ENCODE data around the gene SLC34A1. TPM values are rescaled to one million over a fixed set of nuclear protein-coding genes. Genes with fewer than 3 reads are reported as not detected.

The SLC34A1 gene
- total and polyA plus RNA-seq, 2 of the 4 experiments (the other 2 are of a cell fraction) = not detected

- ATAC-seq (ENCODE audit: low read depth) (no peak), DNase-seq (no peak)
- no peaks in the 10 kb centered on the region for H3K79me1 ChIP-seq (ENCODE audit: low read depth in 1 of 2, low read length in 2 of 2)
- no peak overlapping the region for H2BK20ac ChIP-seq (ENCODE audit: low read depth, low read length)
- no peak overlapping the region for H3K56ac ChIP-seq (ENCODE audit: extremely low read depth, insufficient read depth, low read length)
- H4K5ac ChIP-seq (ENCODE audit: low read depth, low read length) = no peak overlapping the region
- WGBS, 2 experiments (ENCODE audit: extremely low coverage in 2 of 2, insufficient read length in 1 of 2) = 100% methylated on average over 2 of the region's 6 CpGs; no CpG with 5 or more reads in 1 of the 2 experiments
- H3K4me3 ChIP-seq (ENCODE audit: insufficient read depth, low read depth, low read length) = no peak overlapping the region
- H3K4ac ChIP-seq (ENCODE audit: low read depth, low read length) = no peak overlapping the region
- no peak overlapping the region for H2BK120ac ChIP-seq (ENCODE audit: low read depth, low read length)
- ChIA-PET POLR2A (ENCODE audit: unreplicated experiment) (no interaction called here), CTCF (interaction anchor here (0.6 kb wide), 1 partner anchor 8 kb away, joined by 9 read pairs; no protein-coding TSS in a partner anchor)
- H3K27ac ChIP-seq (ENCODE audit: insufficient read depth, low read length) = no peak overlapping the region
- no peak overlapping the region for H4K8ac ChIP-seq (ENCODE audit: low read depth in 2 of 2, low read length in 2 of 2)
- BruUV-seq (replicated peaks) = no TSS peak
- no peaks in the 10 kb centered on the region for H3K9me3 ChIP-seq (ENCODE audit: control insufficient read depth, insufficient read depth, low read length)
- H3K27me3 ChIP-seq (ENCODE audit: control insufficient read depth, insufficient read depth, low read length) = peaks cover 6% of the 10 kb centered on the region; the same call in 1 of the 2 replicates
- H4K91ac ChIP-seq (ENCODE audit: insufficient read depth, low read depth, low read length) = no peak overlapping the region
- no peaks in the 10 kb centered on the region for H3K9me1 ChIP-seq (ENCODE audit: insufficient read depth, low read length)
- no peak overlapping the region; the same call in 1 of the 2 replicates for H2AK5ac ChIP-seq (ENCODE audit: low read depth, low read length)
- no peak overlapping the region for H3K4me2 ChIP-seq (ENCODE audit: low read depth, low read length)
- no peak overlapping the region for H2AK9ac ChIP-seq (replicated peaks; ENCODE audit: low read depth, low read length, poor library complexity)
- intact Hi-C loops (cut with micrococcal nuclease) (no loop called here), in situ Hi-C loops (cut with MboI; ENCODE audit: low sequenced_read_pairs) (no loop called here), dilution Hi-C loops (cut with HindIII; ENCODE audit: low sequenced_read_pairs, unreplicated experiment) (no loop called here)
- no peak overlapping the region for H3K18ac ChIP-seq (ENCODE audit: low read depth, low read length)
- H2BK15ac ChIP-seq (ENCODE audit: low read depth, low read length) = no peak overlapping the region
- H2AFZ ChIP-seq (replicated peaks; ENCODE audit: low read length, poor library complexity) = no peak overlapping the region
- no peak overlapping the region for H3K14ac ChIP-seq (replicated peaks; ENCODE audit: low read depth, low read length)
- no peak for TF ChIP-seq MAZ (IDR thresholded peaks at IDR 0.05; ENCODE audit: borderline replicate concordance, low read depth, low read length)
- no peak for TF ChIP-seq FOS (IDR thresholded peaks at IDR 0.05; ENCODE audit: low read depth, low read length)
- TF ChIP-seq CEBPB (IDR thresholded peaks at IDR 0.05; ENCODE audit: low read depth, low read length) = no peak
- TF ChIP-seq BHLHE40 (IDR thresholded peaks at IDR 0.05; ENCODE audit: low read depth, low read length) = no peak
- no peak for TF ChIP-seq CTCF (conservative IDR thresholded peaks at IDR 0.05; ENCODE audit: low read depth, low read length)
- no peak for TF ChIP-seq CHD1 (IDR thresholded peaks at IDR 0.05; ENCODE audit: low read depth, low read length)
- no peak for TF ChIP-seq NFE2L2 (IDR thresholded peaks at IDR 0.05; ENCODE audit: low read depth, low read length)
- no peak for TF ChIP-seq MXI1 (IDR thresholded peaks at IDR 0.05; ENCODE audit: borderline replicate concordance, low read depth, low read length)
- no peak for TF ChIP-seq SMC3 (IDR thresholded peaks at IDR 0.05; ENCODE audit: low read depth, low read length)
- no peak for TF ChIP-seq MAFK (IDR thresholded peaks at IDR 0.05; ENCODE audit: low read depth, low read length)
- TF ChIP-seq USF2 (IDR thresholded peaks at IDR 0.05; ENCODE audit: low read depth, low read length) = no peak
- no peak for TF ChIP-seq RCOR1 (IDR thresholded peaks at IDR 0.05; ENCODE audit: insufficient replicate concordance, low read length)
- no peak for TF ChIP-seq RAD21 (IDR thresholded peaks at IDR 0.05; ENCODE audit: low read length)
- TF ChIP-seq RFX5 (IDR thresholded peaks at IDR 0.05; ENCODE audit: low read depth, low read length) = no peak
- peaks cover 2% of the 10 kb centered on the region; the same call in 1 of the 2 replicates for H3K4me1 ChIP-seq (ENCODE audit: control insufficient read depth, insufficient read depth, low read length)
- no peak overlapping the region for H2BK5ac ChIP-seq (ENCODE audit: low read depth, low read length, poor library complexity, severe bottlenecking)
- no peak overlapping the region for H3K23ac ChIP-seq (ENCODE audit: low read depth, low read length)
- H3K9ac ChIP-seq (ENCODE audit: low read depth, low read length) = no peak overlapping the region
- H3K36me3 ChIP-seq (ENCODE audit: control insufficient read depth, insufficient read depth, low read length) = no peaks in the 10 kb centered on the region
- H4K20me1 ChIP-seq (ENCODE audit: insufficient read depth, low read length) = no peaks in the 10 kb centered on the region; the same call in none of the 2 replicates
These were observed 11.3 kb upstream of the SLC34A1 start for GRCh38 chr5:177372910-177373309.

All from IMR-90 (cell line).